ENCODE results near the gene CNTNAP2. TPM values are rescaled to one million over a fixed set of nuclear protein-coding genes. Genes with fewer than 3 reads are reported as not detected.

The CNTNAP2 gene
- total RNA-seq, 1 experiment from 2014 or later: 60.0 TPM

DNA sequence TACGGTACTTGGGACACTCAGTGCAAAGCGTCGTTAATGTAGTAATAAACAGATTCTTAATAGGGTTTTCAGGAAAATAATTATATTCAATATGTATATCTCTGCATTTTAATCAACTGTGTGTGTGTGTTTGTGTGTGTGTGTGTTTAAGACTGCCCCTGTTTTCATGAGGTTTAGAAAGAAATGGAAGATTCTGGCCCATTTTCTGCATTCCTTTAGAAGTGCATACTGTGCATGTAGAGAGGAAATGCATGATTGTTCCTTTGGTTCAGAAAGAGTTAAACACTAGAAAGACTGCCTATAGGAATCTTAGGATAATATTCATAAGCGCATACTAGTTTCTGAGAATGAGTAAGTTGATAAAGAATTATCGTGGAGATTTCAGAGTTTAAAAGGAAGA, 975 bp downstream of the CNTNAP2 start:
- TF ChIP-seq EZH2 (IDR thresholded peaks at IDR 0.05; ENCODE audit: borderline replicate concordance, low read depth, low read length, poor library complexity, severe bottlenecking): no peak
- TF ChIP-seq, protein P1, sequence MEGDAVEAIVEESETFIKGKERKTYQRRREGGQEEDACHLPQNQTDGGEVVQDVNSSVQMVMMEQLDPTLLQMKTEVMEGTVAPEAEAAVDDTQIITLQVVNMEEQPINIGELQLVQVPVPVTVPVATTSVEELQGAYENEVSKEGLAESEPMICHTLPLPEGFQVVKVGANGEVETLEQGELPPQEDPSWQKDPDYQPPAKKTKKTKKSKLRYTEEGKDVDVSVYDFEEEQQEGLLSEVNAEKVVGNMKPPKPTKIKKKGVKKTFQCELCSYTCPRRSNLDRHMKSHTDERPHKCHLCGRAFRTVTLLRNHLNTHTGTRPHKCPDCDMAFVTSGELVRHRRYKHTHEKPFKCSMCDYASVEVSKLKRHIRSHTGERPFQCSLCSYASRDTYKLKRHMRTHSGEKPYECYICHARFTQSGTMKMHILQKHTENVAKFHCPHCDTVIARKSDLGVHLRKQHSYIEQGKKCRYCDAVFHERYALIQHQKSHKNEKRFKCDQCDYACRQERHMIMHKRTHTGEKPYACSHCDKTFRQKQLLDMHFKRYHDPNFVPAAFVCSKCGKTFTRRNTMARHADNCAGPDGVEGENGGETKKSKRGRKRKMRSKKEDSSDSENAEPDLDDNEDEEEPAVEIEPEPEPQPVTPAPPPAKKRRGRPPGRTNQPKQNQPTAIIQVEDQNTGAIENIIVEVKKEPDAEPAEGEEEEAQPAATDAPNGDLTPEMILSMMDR (conservative IDR thresholded peaks at IDR 0.05; ENCODE audit: low read depth, low read length): no peak
- Histone ChIP-seq H3K4me1 (ENCODE audit: insufficient read depth, low read length, poor library complexity, severe bottlenecking) (no peaks in the 10 kb centered on the region), H3K27me3 (replicated peaks; ENCODE audit: insufficient read depth, low read depth, low read length, poor library complexity) (peaks cover 20% of the 10 kb centered on the region), H3K9me3 (ENCODE audit: low read depth, low read length, poor library complexity, severe bottlenecking) (no peaks in the 10 kb centered on the region), H3K27ac (ENCODE audit: low read depth, low read length, poor library complexity, severe bottlenecking) (no peak overlapping the region), H3K36me3 (ENCODE audit: insufficient read depth, low read length, poor library complexity, severe bottlenecking) (no peaks in the 10 kb centered on the region), H3K4me3 (ENCODE audit: low read depth, low read length, poor library complexity, severe bottlenecking) (no peak overlapping the region)
- intact Hi-C loops (cut with micrococcal nuclease; ENCODE audit: unreplicated experiment): no loop called here
- ChIA-PET CTCF (no interaction called here), POLR2A (ENCODE audit: low non-redundant PET) (no interaction called here)
- DNase-seq (ENCODE audit: low spot score): no peak
- no TSS peak for BruUV-seq (replicated peaks)

DNA sequence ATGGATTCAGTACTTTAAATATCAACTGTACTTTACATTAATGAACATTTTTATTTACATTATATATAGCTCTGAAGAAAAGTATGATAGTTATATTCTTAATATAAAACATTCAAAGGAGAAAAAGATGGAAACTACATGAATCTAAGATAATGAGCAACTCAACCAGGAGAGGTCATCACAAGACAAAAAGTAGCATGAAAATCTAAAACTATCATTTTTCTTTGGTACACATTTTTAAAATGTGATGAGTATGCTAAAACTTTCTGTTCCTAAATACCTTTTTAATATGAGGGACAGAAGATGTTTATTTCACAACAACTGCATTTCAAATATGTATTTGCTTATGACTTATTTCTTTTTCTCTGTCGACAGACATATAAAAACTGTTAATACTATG, 2.4 kb downstream of the CNTNAP2 start:
- Histone ChIP-seq H3K4me3 (ENCODE audit: low read depth, low read length, poor library complexity, severe bottlenecking) (no peak overlapping the region), H3K4me1 (ENCODE audit: insufficient read depth, low read length, poor library complexity, severe bottlenecking) (no peaks in the 10 kb centered on the region), H3K9me3 (ENCODE audit: low read depth, low read length, poor library complexity, severe bottlenecking) (no peaks in the 10 kb centered on the region), H3K27ac (ENCODE audit: low read depth, low read length, poor library complexity, severe bottlenecking) (no peak overlapping the region), H3K27me3 (replicated peaks; ENCODE audit: insufficient read depth, low read depth, low read length, poor library complexity) (peaks cover 20% of the 10 kb centered on the region), H3K36me3 (ENCODE audit: insufficient read depth, low read length, poor library complexity, severe bottlenecking) (no peaks in the 10 kb centered on the region)
- no peak for DNase-seq (ENCODE audit: low spot score)
- ChIA-PET CTCF (no interaction called here), POLR2A (ENCODE audit: low non-redundant PET) (no interaction called here)
- TF ChIP-seq EZH2 (IDR thresholded peaks at IDR 0.05; ENCODE audit: borderline replicate concordance, low read depth, low read length, poor library complexity, severe bottlenecking): no peak
- TF ChIP-seq, protein P1 (conservative IDR thresholded peaks at IDR 0.05; ENCODE audit: low read depth, low read length): no peak
- intact Hi-C loops (cut with micrococcal nuclease; ENCODE audit: unreplicated experiment): no loop called here
- BruUV-seq (replicated peaks): no TSS peak

DNA sequence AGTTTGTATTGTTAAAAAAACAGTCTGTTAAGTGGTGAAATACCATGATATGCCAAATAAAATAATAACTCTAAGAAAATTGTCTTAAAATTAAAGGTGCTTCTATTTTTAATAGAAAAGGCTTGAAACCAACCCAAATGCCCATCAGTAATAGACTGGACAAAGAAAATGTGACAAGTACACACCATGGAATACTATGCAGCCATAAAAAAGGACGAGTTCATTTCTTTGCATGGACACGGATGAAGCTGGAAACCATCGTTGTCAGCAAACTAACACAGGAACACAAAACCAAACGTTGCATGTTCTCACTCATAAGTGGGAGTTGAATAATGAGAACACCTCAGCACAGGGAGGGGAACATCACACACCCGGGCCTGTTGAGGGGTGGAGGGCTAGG, 7.1 kb downstream of the CNTNAP2 start:
- no TSS peak for BruUV-seq (replicated peaks)
- intact Hi-C loops (cut with micrococcal nuclease; ENCODE audit: unreplicated experiment): no loop called here

More for the DNA sequence above, 7.1 kb downstream of the CNTNAP2 start:
- H3K36me3 ChIP-seq (ENCODE audit: insufficient read depth, low read length, poor library complexity, severe bottlenecking): no peaks in the 10 kb centered on the region
- CTCF ChIA-PET: no interaction called here
- TF ChIP-seq, protein P1 (conservative IDR thresholded peaks at IDR 0.05; ENCODE audit: low read depth, low read length): no peak
- no peak for TF ChIP-seq EZH2 (IDR thresholded peaks at IDR 0.05; ENCODE audit: borderline replicate concordance, low read depth, low read length, poor library complexity, severe bottlenecking)
- H3K27me3 ChIP-seq (replicated peaks; ENCODE audit: insufficient read depth, low read depth, low read length, poor library complexity): peaks cover 1% of the 10 kb centered on the region
- H3K9me3 ChIP-seq (ENCODE audit: low read depth, low read length, poor library complexity, severe bottlenecking): no peaks in the 10 kb centered on the region
- H3K4me1 ChIP-seq (ENCODE audit: insufficient read depth, low read length, poor library complexity, severe bottlenecking): no peaks in the 10 kb centered on the region
- POLR2A ChIA-PET (ENCODE audit: low non-redundant PET): no interaction called here
- H3K4me3 ChIP-seq (ENCODE audit: low read depth, low read length, poor library complexity, severe bottlenecking): no peak overlapping the region
- no peak for DNase-seq (ENCODE audit: low spot score)
- no peak overlapping the region for H3K27ac ChIP-seq (ENCODE audit: low read depth, low read length, poor library complexity, severe bottlenecking)
